PFSK-1 (cell line): Measurements from ENCODE around the gene CDC37L1.

ENCODE experiments used
- FOXP2 ChIP-seq: optimal IDR thresholded peaks from 2 replicates; pipeline ENCODE3; 2011; ENCODE audit warnings: borderline replicate concordance, control low read depth, inconsistent platforms; ENCODE audit not compliant: insufficient read depth; ENCODE audit errors: extremely low read length, extremely low read depth
- POLR2AphosphoS5 ChIP-seq: IDR thresholded peaks from 2 replicates; pipeline ENCODE4 v1.6.1; 2012; ENCODE audit warnings: low read depth, mild to moderate bottlenecking, control low read depth, low read length, moderate library complexity
- SIN3A ChIP-seq: IDR thresholded peaks from 2 replicates; pipeline ENCODE4 v1.6.1; 2012; ENCODE audit warnings: mild to moderate bottlenecking, low read length, moderate library complexity, borderline replicate concordance; ENCODE audit not compliant: insufficient read depth
- TAF1 ChIP-seq: IDR thresholded peaks from 2 replicates; pipeline ENCODE4 v1.6.1; 2012; ENCODE audit warnings: low read length, control low read depth, borderline replicate concordance; ENCODE audit not compliant: insufficient read depth
- TF ChIP-seq, protein P1 (sequence below), 2 experiments: IDR thresholded peaks; 2 replicates each; pipeline versions ENCODE4 v1.6.1 to v1.8.0; 2011 to 2012; ENCODE audit warnings: low read depth in 2 of 2, low read length in 2 of 2, control low read depth in 1 of 2, inconsistent platforms in 1 of 2, mild to moderate bottlenecking in 1 of 2, moderate library complexity in 1 of 2; ENCODE audit not compliant: insufficient read depth in 1 of 2

Gene CDC37L1

DNA sequence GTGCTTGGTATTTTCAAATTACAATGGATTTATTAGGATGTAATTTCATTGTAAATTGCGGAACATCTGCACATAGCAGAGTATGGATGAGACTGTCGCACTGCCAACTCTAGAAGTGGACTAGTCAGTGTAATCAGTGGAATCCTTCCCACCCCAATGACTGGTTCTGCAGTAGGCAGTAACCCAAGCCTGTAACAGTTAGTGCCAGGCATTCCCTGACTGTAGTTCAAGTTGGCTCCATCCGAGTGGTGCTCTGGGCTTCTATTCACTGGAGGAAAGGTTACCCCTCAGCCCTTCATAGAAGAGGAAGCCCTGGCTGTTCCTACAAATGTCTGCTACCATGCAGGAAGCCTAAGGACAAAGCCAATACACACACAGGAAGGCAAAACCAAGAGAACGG, 38.4 kb downstream of the CDC37L1 start:
- TF ChIP-seq TAF1 (no peak), FOXP2 (no peak)
- TF ChIP-seq, protein P1, sequence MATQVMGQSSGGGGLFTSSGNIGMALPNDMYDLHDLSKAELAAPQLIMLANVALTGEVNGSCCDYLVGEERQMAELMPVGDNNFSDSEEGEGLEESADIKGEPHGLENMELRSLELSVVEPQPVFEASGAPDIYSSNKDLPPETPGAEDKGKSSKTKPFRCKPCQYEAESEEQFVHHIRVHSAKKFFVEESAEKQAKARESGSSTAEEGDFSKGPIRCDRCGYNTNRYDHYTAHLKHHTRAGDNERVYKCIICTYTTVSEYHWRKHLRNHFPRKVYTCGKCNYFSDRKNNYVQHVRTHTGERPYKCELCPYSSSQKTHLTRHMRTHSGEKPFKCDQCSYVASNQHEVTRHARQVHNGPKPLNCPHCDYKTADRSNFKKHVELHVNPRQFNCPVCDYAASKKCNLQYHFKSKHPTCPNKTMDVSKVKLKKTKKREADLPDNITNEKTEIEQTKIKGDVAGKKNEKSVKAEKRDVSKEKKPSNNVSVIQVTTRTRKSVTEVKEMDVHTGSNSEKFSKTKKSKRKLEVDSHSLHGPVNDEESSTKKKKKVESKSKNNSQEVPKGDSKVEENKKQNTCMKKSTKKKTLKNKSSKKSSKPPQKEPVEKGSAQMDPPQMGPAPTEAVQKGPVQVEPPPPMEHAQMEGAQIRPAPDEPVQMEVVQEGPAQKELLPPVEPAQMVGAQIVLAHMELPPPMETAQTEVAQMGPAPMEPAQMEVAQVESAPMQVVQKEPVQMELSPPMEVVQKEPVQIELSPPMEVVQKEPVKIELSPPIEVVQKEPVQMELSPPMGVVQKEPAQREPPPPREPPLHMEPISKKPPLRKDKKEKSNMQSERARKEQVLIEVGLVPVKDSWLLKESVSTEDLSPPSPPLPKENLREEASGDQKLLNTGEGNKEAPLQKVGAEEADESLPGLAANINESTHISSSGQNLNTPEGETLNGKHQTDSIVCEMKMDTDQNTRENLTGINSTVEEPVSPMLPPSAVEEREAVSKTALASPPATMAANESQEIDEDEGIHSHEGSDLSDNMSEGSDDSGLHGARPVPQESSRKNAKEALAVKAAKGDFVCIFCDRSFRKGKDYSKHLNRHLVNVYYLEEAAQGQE (IDR thresholded peaks at IDR 0.05; ENCODE audit: insufficient read depth in 1 of 2, low read depth in 2 of 2, low read length in 2 of 2), result no peak

DNA sequence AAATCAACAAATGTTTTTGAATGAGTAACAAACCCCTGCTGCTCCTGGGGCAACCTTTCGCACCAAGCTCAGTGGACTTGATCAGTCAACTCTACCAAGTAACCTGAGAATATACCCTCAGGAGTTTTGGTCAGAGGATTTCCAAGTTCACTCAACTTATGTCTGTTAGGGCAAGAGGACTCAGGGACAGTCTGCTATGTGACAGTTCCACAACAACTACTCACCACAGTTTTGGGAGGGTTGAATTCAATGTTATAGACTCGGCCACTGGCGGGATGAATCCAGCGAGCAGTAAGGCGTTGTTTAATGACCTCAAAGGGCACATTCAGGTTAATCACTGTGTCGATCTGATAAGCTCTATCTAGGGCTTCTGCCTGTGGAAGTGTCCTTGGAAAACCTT, 39.5 kb downstream of the CDC37L1 start:
- no peak for TF ChIP-seq SIN3A
- no peak for TF ChIP-seq FOXP2
- TF ChIP-seq POLR2AphosphoS5, result no peak

DNA sequence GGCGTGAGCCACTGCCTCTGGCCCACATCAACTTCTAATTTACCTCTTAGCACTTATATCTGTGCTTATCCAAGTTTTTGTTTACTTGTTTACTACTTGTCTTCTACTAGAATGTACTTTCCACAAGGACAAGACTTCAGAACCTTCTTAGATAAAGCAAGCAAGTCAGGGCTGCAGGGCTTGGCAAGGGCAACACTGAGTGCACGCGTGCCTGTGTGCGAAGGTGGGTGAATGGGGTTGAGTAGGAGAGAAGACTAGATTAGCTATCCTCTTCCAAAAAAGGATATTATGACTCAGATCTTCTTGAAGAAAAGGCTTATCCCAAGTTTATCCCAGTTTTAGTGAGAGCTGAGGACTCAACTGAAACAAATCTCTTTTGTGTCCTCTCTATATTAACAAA, 42.4 kb downstream of the CDC37L1 start:
- TF ChIP-seq TAF1 (no peak), POLR2AphosphoS5 (no peak), SIN3A (no peak), FOXP2 (no peak)
- TF ChIP-seq, protein P1 (IDR thresholded peaks at IDR 0.05; ENCODE audit: insufficient read depth in 1 of 2, low read depth in 2 of 2, low read length in 2 of 2), result no peak

DNA sequence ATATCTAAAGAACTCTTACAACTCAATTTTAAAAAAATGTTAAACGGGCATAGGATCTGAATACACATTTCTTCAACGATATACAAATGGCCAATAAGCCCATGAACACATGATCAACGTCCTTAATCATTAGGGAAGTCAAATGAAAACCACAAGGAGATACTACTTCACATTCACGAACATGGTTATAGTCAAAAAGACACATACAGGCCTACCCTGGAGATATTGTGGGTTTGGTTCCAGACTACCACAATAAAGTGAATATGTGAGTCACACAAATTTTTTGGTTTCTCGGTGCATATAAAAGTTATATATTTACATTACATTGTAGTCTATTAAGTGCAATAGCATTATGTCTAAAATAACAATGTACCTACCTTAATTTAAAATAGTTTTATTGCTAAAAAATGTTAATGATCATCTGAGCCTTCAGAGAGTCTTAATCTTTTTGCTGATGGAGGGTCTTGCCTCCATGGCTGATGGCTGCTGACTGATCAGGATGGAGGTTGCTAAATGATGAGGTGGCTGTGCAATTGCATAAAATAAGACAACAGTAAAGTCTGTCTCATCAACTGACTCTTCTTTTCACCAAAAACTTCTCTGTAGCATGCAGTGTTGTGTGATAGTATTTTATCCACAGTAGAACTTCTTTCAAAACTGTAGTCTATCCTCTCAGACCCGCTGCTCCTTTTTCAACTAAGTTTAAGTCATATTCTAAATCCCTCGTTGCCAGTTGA, 46.5 kb downstream of the CDC37L1 start:
- TF ChIP-seq SIN3A, result no peak
- TF ChIP-seq POLR2AphosphoS5, result no peak
- TF ChIP-seq, protein P1 (IDR thresholded peaks at IDR 0.05; ENCODE audit: insufficient read depth in 1 of 2, low read depth in 2 of 2, low read length in 2 of 2), result no peak
- TF ChIP-seq FOXP2, result no peak
- TF ChIP-seq TAF1, result no peak

DNA sequence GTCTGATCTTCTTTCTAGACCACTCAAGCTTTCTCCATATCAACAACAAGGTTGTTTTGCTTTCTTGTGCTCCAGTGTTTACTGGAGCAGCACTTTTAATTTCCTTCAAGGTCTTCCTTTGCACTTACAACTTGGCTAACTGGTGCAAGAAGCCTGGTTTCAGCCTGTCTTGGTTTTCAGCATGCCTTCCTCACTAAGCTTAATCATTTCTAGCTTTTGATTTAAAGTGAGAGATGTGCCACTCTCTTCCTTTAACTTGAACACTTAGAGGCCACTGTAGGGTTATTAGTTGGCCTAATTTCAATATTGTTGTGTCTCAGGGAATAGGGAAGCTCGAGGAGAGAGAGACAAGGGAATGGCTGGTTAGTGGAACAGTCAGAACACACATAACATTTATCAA, 48.2 kb downstream of the CDC37L1 start:
- TF ChIP-seq POLR2AphosphoS5, result no peak
- TF ChIP-seq, protein P1 (IDR thresholded peaks at IDR 0.05; ENCODE audit: insufficient read depth in 1 of 2, low read depth in 2 of 2, low read length in 2 of 2), result no peak
- no peak for TF ChIP-seq FOXP2
- TF ChIP-seq TAF1, result no peak
- TF ChIP-seq SIN3A, result no peak
